ENCODE measurements around the gene SLC30A1.

Gene SLC30A1

GRCh38 chr1:211607754-211608473 is 29.0 kb upstream of the SLC30A1 start:
- peaks cover 28 to 53% of the 10 kb centered on the region in 2 donors for H3K4me1 ChIP-seq (ENCODE audit: control insufficient read depth in 1 of 2, insufficient read depth in 2 of 2, low read length in 2 of 2)
- no peak overlapping the region for H3K27ac ChIP-seq (ENCODE audit: low read depth, low read length)
- no peaks in the 10 kb centered on the region for H3K9me3 ChIP-seq (ENCODE audit: control insufficient read depth in 1 of 2, low read length in 2 of 2)
- H3K9ac ChIP-seq (ENCODE audit: low read depth in 1 of 2, low read length in 2 of 2) = no peak overlapping the region
- H3K36me3 ChIP-seq (ENCODE audit: control insufficient read depth in 1 of 2, insufficient read depth in 2 of 2, low read length in 2 of 2) = no peaks in the 10 kb centered on the region
- no peak overlapping the region for H3K4me3 ChIP-seq (ENCODE audit: low read depth in 1 of 2, low read length in 2 of 2)
- no peaks in the 10 kb centered on the region for H3K27me3 ChIP-seq (ENCODE audit: control insufficient read depth in 1 of 2, insufficient read depth in 2 of 2, low read length in 2 of 2)

- Histone ChIP-seq H3K4me1 (ENCODE audit: control insufficient read depth in 1 of 2, insufficient read depth in 2 of 2, low read length in 2 of 2) (peaks cover 33 to 56% of the 10 kb centered on the region in 2 donors), H3K9ac (ENCODE audit: low read depth in 1 of 2, low read length in 2 of 2) (peak overlapping the region in 1 of 2 donors; percentile 7), H3K27me3 (ENCODE audit: control insufficient read depth in 1 of 2, insufficient read depth in 2 of 2, low read length in 2 of 2) (no peaks in the 10 kb centered on the region), H3K4me3 (ENCODE audit: low read depth in 1 of 2, low read length in 2 of 2) (peak overlapping the region; percentile 33 to 41), H3K36me3 (ENCODE audit: control insufficient read depth in 1 of 2, insufficient read depth in 2 of 2, low read length in 2 of 2) (no peaks in the 10 kb centered on the region), H3K9me3 (ENCODE audit: control insufficient read depth in 1 of 2, low read length in 2 of 2) (no peaks in the 10 kb centered on the region), H3K27ac (ENCODE audit: low read depth, low read length) (peak overlapping the region; percentile 23)
Observed at GRCh38 chr1:211606914-211607753, 28.2 kb upstream of the SLC30A1 start.

GRCh38 chr1:211606332-211606913 is 27.5 kb upstream of the SLC30A1 start:
- Histone ChIP-seq H3K4me1 (ENCODE audit: control insufficient read depth in 1 of 2, insufficient read depth in 2 of 2, low read length in 2 of 2) (peaks cover 37 to 56% of the 10 kb centered on the region in 2 donors), H3K27ac (ENCODE audit: low read depth, low read length) (no peak overlapping the region), H3K36me3 (ENCODE audit: control insufficient read depth in 1 of 2, insufficient read depth in 2 of 2, low read length in 2 of 2) (no peaks in the 10 kb centered on the region), H3K9ac (ENCODE audit: low read depth in 1 of 2, low read length in 2 of 2) (peak overlapping the region in 1 of 2 donors; percentile 3), H3K27me3 (ENCODE audit: control insufficient read depth in 1 of 2, insufficient read depth in 2 of 2, low read length in 2 of 2) (no peaks in the 10 kb centered on the region), H3K4me3 (ENCODE audit: low read depth in 1 of 2, low read length in 2 of 2) (peak overlapping the region; percentile 33 to 41), H3K9me3 (ENCODE audit: control insufficient read depth in 1 of 2, low read length in 2 of 2) (no peaks in the 10 kb centered on the region)

- no peaks in the 10 kb centered on the region for H3K36me3 ChIP-seq (ENCODE audit: control insufficient read depth in 1 of 2, insufficient read depth in 2 of 2, low read length in 2 of 2)
- no peak overlapping the region for H3K9ac ChIP-seq (ENCODE audit: low read depth in 1 of 2, low read length in 2 of 2)
- peak overlapping the region; percentile 33 to 41 for H3K4me3 ChIP-seq (ENCODE audit: low read depth in 1 of 2, low read length in 2 of 2)
- peaks cover 33 to 51% of the 10 kb centered on the region in 2 donors for H3K4me1 ChIP-seq (ENCODE audit: control insufficient read depth in 1 of 2, insufficient read depth in 2 of 2, low read length in 2 of 2)
- no peaks in the 10 kb centered on the region for H3K27me3 ChIP-seq (ENCODE audit: control insufficient read depth in 1 of 2, insufficient read depth in 2 of 2, low read length in 2 of 2)
- no peak overlapping the region for H3K27ac ChIP-seq (ENCODE audit: low read depth, low read length)
- H3K9me3 ChIP-seq (ENCODE audit: control insufficient read depth in 1 of 2, low read length in 2 of 2) = no peaks in the 10 kb centered on the region
Observed at GRCh38 chr1:211605603-211606331, 26.8 kb upstream of the SLC30A1 start.

- Histone ChIP-seq H3K27me3 (ENCODE audit: control insufficient read depth in 1 of 2, insufficient read depth in 2 of 2, low read length in 2 of 2) (no peaks in the 10 kb centered on the region), H3K27ac (ENCODE audit: low read depth, low read length) (no peak overlapping the region), H3K4me3 (ENCODE audit: low read depth in 1 of 2, low read length in 2 of 2) (no peak overlapping the region), H3K9me3 (ENCODE audit: control insufficient read depth in 1 of 2, low read length in 2 of 2) (no peaks in the 10 kb centered on the region), H3K9ac (ENCODE audit: low read depth in 1 of 2, low read length in 2 of 2) (no peak overlapping the region), H3K36me3 (ENCODE audit: control insufficient read depth in 1 of 2, insufficient read depth in 2 of 2, low read length in 2 of 2) (no peaks in the 10 kb centered on the region), H3K4me1 (ENCODE audit: control insufficient read depth in 1 of 2, insufficient read depth in 2 of 2, low read length in 2 of 2) (peaks cover 33 to 50% of the 10 kb centered on the region in 2 donors)
Observed at GRCh38 chr1:211605034-211605433, 26.1 kb upstream of the SLC30A1 start.

- no peak overlapping the region for H3K9ac ChIP-seq (ENCODE audit: low read depth in 1 of 2, low read length in 2 of 2)
- H3K27ac ChIP-seq (ENCODE audit: low read depth, low read length) = no peak overlapping the region
- H3K27me3 ChIP-seq (ENCODE audit: control insufficient read depth in 1 of 2, insufficient read depth in 2 of 2, low read length in 2 of 2) = no peaks in the 10 kb centered on the region
- H3K9me3 ChIP-seq (ENCODE audit: control insufficient read depth in 1 of 2, low read length in 2 of 2) = no peaks in the 10 kb centered on the region
- H3K36me3 ChIP-seq (ENCODE audit: control insufficient read depth in 1 of 2, insufficient read depth in 2 of 2, low read length in 2 of 2) = no peaks in the 10 kb centered on the region
- H3K4me1 ChIP-seq (ENCODE audit: control insufficient read depth in 1 of 2, insufficient read depth in 2 of 2, low read length in 2 of 2) = peaks cover 31 to 46% of the 10 kb centered on the region in 2 donors
- H3K4me3 ChIP-seq (ENCODE audit: low read depth in 1 of 2, low read length in 2 of 2) = no peak overlapping the region
Observed at GRCh38 chr1:211604548-211604947, 25.6 kb upstream of the SLC30A1 start.

GRCh38 chr1:211603713-211604112 is 24.8 kb upstream of the SLC30A1 start:
- H3K4me1 ChIP-seq (ENCODE audit: control insufficient read depth in 1 of 2, insufficient read depth in 2 of 2, low read length in 2 of 2) = peaks cover 27 to 42% of the 10 kb centered on the region in 2 donors
- no peaks in the 10 kb centered on the region for H3K9me3 ChIP-seq (ENCODE audit: control insufficient read depth in 1 of 2, low read length in 2 of 2)
- no peaks in the 10 kb centered on the region for H3K36me3 ChIP-seq (ENCODE audit: control insufficient read depth in 1 of 2, insufficient read depth in 2 of 2, low read length in 2 of 2)
- no peak overlapping the region for H3K4me3 ChIP-seq (ENCODE audit: low read depth in 1 of 2, low read length in 2 of 2)
- H3K9ac ChIP-seq (ENCODE audit: low read depth in 1 of 2, low read length in 2 of 2) = no peak overlapping the region
- no peak overlapping the region for H3K27ac ChIP-seq (ENCODE audit: low read depth, low read length)
- H3K27me3 ChIP-seq (ENCODE audit: control insufficient read depth in 1 of 2, insufficient read depth in 2 of 2, low read length in 2 of 2) = no peaks in the 10 kb centered on the region

- H3K36me3 ChIP-seq (ENCODE audit: control insufficient read depth in 1 of 2, insufficient read depth in 2 of 2, low read length in 2 of 2) = no peaks in the 10 kb centered on the region
- no peaks in the 10 kb centered on the region for H3K9me3 ChIP-seq (ENCODE audit: control insufficient read depth in 1 of 2, low read length in 2 of 2)
- no peak overlapping the region for H3K9ac ChIP-seq (ENCODE audit: low read depth in 1 of 2, low read length in 2 of 2)
- no peak overlapping the region for H3K27ac ChIP-seq (ENCODE audit: low read depth, low read length)
- no peak overlapping the region for H3K4me3 ChIP-seq (ENCODE audit: low read depth in 1 of 2, low read length in 2 of 2)
- H3K27me3 ChIP-seq (ENCODE audit: control insufficient read depth in 1 of 2, insufficient read depth in 2 of 2, low read length in 2 of 2) = no peaks in the 10 kb centered on the region
- peaks cover 24 to 38% of the 10 kb centered on the region in 2 donors for H3K4me1 ChIP-seq (ENCODE audit: control insufficient read depth in 1 of 2, insufficient read depth in 2 of 2, low read length in 2 of 2)
Observed at GRCh38 chr1:211603191-211603701, 24.3 kb upstream of the SLC30A1 start.

- no peak overlapping the region for H3K4me3 ChIP-seq (ENCODE audit: low read depth in 1 of 2, low read length in 2 of 2)
- H3K27ac ChIP-seq (ENCODE audit: low read depth, low read length) = no peak overlapping the region
- no peak overlapping the region for H3K9ac ChIP-seq (ENCODE audit: low read depth in 1 of 2, low read length in 2 of 2)
- no peaks in the 10 kb centered on the region for H3K36me3 ChIP-seq (ENCODE audit: control insufficient read depth in 1 of 2, insufficient read depth in 2 of 2, low read length in 2 of 2)
- H3K27me3 ChIP-seq (ENCODE audit: control insufficient read depth in 1 of 2, insufficient read depth in 2 of 2, low read length in 2 of 2) = no peaks in the 10 kb centered on the region
- peaks cover 18 to 27% of the 10 kb centered on the region in 2 donors for H3K4me1 ChIP-seq (ENCODE audit: control insufficient read depth in 1 of 2, insufficient read depth in 2 of 2, low read length in 2 of 2)
- H3K9me3 ChIP-seq (ENCODE audit: control insufficient read depth in 1 of 2, low read length in 2 of 2) = no peaks in the 10 kb centered on the region
Observed at GRCh38 chr1:211601982-211602670, 23.2 kb upstream of the SLC30A1 start.
